HG03571 (cell line): ENCODE results near the gene ALB.
"Not testable (repeated sequence)": the region's sequence is repeated elsewhere in the genome, so short reads cannot be mapped to it uniquely, and the experiment has no call there.

Source experiments
- ATAC-seq: cut with Tn5 transposase; IDR thresholded peaks from one replicate; pipeline ENCODE4 v1.9.1; 2021; ENCODE audit not compliant: unreplicated experiment

Gene ALB

DNA sequence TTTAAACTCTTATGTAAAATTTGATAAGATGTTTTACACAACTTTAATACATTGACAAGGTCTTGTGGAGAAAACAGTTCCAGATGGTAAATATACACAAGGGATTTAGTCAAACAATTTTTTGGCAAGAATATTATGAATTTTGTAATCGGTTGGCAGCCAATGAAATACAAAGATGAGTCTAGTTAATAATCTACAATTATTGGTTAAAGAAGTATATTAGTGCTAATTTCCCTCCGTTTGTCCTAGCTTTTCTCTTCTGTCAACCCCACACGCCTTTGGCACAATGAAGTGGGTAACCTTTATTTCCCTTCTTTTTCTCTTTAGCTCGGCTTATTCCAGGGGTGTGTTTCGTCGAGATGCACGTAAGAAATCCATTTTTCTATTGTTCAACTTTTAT lies at the start of gene ALB:
ALB (plus strand) TSS at position 246 of the 400 bp plus-strand sequence; CDS start at position 287, 41 bp downstream.
- ATAC-seq: no peak

DNA sequence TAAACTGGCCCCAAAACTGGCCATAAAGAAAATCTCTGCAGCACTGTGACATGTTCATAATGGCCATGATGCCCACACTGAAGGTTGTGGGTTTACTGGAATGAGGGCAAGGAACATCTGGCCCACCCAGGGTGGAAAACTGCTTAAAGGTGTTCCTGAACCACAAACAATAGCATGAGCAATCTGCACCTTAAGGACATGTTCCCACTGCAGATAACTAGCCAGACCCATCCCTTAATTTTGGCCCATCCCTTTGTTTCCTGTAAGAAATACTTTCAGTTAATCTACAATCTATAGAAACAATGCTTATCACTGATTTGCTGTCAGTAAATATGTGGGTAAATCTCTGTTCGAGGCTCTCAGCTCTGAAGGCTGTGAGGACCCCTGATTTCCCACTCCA lies 46.9 kb upstream of the ALB start:
- not testable (repeated sequence) for ATAC-seq

DNA sequence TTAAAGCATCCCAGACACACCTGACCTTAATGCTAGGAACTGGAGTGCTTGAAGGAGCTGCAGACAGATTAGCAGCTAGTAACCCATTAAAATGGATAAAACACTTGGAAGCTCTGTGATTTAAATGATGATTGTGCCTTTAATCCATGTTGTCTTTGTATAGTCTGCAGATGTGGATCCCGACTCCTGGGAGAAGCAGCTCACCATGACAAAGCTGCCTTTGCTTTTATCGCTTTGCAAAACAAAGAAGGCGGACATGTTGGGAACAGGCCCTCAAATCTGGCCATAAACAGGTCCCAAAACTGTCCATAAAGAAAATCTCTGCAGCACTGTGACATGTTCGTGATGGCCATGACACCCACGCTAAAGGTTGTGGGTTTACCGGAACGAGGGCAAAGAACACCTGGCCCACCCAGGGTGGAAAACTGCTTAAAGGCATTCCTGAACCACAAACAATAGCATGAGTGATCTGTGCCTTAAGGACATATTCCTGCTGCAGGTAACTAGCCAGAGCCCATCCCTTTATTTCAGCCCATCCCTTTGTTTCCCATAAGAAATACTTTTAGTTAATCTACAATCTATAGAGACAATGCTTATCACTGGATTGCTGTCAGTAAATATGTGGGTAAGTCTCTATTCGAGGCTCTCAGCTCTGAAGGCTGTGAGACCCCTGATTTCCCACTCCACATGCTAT lies 34.4 kb upstream of the ALB start:
- not testable (repeated sequence) for ATAC-seq

DNA sequence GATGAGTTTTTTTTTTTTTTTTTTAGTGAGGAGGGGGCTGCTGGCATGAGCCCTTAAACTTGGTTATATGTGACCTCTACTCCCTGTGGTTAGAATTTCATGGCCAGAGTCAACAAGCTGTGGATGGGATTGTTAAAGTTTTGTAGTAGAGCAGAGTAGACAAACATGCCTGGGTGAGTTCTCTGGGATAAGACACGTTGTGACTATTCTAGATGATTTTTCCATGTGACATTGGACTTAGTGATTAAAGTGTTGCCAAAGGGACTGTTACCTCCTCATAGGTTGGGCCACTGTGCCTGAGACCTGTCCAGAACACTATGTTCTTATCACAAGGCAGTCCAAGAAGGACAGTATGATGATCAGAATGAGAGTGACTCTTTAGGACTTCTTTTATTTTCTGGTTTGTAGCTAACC lies 28.8 kb upstream of the ALB start:
- ATAC-seq: no peak

DNA sequence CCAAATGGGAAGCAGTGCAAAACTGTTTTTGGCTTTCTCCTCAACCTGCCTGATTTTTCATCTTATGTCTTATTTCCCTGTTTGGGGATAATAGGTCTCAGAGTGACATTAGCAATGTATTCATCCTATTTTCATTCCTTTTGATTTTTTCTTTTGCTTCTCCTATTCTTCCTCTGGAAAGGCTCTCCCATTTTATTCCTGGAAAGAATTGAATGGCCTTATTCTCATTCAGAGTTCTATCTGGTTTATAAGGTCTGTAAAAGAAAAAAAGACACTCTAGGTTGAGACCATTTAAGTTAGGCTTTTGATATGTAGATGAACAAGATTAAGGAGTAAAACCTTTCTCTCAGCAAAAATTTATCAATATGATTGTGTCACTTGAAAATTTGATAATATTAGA lies 27.8 kb upstream of the ALB start:
- ATAC-seq: no peak

DNA sequence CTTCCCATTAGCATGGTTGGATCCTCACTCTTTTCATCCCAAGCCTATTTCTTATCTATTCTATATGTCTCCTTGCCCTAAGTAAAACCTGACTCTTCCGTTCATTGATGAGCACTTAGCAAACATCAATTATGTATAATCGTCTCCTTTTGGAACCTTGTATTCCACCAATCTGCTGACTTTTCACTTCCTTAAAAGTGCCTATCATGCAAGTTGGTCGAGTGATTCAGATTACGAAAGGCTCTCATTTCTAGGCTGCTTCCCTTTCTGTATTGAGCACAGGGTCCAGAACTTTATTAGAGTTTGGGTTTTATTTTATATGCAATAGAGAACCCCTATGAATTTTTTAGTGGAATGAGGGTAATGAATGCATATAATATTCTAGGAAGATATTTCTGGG lies 27.1 kb upstream of the ALB start:
- no peak for ATAC-seq

DNA sequence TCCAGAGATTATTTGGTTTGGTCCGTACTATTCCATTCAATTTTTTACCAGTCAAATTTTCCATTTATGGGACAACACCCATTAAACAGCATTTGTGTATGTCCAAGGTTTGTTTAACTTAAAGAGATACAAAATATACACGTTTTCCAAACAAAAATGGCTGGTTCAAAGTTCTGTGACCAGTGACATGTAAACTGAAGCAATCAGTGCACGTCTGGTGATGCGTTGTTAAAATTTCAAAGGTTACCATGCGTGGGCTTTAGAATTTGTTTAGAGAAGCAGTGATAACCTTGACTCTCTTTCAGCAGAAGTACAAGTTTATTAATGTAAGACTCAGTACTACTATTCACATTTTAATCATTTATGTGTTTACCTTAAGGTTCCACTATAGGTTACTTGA lies 25.2 kb upstream of the ALB start:
- ATAC-seq: no peak

DNA sequence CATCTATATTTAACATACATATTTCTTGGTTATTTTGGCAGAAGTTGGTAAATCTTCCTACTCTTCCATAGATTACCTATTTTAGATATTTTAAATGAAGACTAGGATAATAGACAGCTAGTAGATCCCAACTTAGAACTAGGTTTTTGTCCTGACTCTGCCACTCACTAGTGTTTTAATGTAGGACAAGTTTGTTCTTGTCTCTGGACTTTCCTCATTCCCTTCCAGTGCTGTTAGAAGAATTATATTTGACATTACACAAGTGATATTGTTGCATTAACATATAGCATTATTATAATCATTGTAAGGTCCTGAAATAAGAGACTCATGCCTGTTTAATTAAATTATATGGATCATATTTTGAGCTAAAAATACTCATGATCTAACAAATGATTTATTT lies 24.1 kb upstream of the ALB start:
- ATAC-seq: no peak

DNA sequence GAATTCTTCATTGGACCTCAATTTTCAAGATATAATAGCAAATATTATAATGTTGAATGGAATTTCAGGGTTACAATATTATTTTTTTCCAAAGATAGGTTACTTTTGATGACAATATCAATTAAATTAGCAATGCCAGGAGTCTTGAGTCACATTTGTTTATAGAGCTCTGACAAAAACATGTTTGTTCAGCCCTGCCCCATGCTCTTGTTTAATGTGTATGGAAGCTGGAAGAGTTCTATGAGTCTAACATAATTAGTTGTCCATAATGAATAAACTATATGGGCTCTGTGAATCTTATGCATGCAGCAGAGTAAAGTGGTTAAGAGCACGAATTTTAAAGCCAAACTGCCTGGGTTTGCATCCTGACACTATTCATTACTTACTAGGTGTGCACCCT lies 22.9 kb upstream of the ALB start:
- ATAC-seq: no peak

DNA sequence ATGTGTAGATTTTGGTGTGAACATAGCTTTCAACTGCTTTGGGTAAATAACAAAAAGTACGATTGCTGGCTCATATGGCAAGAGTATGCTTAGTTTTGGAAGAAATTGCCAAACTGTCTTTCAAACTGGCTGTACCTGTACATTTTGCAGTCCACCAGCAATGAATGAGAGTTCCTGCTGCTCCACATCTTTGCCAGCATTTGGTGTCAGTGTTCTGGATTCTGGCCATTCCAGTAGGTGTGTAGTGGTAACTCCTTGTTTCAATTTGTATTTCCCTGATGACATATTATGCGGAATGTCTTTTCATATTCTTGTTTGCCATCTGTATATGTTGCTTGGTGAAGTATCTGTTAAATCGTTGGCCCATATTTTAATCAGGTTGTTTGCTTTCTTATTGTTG lies 20.6 kb upstream of the ALB start:
- no peak for ATAC-seq

DNA sequence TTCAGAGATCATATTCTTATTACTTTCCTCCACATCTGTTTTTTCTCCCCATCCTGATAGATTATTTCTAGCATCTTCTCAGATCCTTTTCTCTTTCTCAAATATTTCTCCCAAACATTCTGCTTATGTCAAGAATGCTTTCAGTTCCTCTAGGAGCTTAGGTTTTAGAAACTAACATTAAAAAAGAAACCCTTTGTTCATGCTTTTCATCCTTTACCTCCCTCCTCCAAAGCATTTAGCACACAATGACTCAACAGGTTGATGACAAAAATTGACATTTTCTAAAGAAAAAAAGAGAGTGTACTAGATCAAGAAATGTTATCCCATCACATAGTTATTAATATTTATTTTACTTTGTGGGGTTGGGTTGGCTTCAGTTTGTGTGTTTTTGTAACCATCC lies 16.5 kb upstream of the ALB start:
- no peak for ATAC-seq

DNA sequence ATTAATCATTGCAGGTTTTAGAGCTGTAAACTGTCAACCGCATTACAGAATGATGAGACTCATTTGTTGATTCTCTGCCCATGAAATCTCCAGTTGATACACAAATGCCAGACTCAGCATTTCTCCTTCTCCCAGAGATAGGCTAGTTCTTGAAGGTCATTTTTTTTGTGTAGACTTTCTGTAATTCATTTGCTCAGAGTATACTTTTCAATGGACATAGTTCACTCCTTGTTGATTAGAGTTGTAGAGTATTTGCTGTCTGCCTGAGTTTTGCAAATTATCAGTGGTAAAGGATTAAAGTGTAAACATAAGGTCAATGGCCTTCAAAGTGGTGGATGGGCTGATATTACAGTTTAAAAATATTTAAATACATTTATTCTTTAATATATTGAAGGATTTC lies 15.2 kb upstream of the ALB start:
- ATAC-seq: no peak

DNA sequence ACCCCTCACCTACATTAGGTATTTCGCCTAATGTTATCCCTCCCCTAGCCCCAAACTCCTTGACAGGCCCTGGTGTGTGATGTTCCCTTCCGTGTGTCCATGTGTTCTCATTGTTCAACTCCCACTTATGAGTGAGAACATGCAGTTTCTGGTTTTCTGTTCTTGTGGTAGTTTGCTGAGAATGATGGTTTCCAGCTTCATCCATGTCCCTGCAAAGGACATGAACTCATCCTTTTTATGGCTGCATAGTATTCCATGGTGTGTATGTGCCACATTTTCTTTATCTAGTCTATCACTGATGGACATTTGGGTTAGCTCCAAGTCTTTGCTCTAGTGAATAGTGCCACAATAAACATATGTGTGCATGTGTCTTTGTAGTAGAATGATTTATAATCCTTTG lies 14.4 kb upstream of the ALB start:
- ATAC-seq: not testable (repeated sequence)

DNA sequence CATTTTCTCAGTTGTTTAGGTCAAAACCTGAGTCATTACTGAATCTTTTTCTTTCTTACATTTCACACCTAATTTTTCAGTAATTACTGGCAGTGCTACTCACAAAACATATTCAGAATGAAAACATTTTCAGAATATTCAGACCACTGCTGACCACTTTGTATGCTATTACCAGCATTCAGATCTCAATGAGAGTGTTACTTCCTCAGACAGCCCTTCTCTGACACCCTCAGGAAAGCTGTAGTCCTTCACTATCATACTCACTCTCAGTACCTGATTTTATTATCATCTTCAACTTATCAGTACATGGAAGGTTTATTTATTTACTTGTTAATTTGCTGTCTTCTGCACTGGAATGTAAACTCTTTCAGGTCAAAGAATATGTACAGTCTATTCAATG lies 12.3 kb upstream of the ALB start:
- ATAC-seq: no peak

DNA sequence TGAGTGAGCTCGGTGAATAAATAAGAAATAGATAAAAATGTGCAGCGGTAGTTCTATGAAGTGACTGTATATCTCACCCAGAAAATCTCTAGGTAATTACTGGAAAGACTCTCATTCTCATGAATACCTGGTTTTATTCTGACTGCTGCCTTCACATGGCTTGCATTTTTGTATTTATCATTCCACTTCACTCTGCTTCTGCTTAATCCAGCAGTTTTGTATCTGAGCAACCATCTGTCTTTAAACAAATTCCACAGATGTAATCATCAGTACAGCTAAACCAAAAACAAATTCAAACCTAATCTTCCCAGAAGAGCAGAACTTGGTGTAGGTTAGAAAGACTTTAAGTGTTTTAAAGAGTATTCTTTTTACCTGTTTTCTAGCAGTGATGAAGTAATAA lies 11.2 kb upstream of the ALB start:
- no peak for ATAC-seq

DNA sequence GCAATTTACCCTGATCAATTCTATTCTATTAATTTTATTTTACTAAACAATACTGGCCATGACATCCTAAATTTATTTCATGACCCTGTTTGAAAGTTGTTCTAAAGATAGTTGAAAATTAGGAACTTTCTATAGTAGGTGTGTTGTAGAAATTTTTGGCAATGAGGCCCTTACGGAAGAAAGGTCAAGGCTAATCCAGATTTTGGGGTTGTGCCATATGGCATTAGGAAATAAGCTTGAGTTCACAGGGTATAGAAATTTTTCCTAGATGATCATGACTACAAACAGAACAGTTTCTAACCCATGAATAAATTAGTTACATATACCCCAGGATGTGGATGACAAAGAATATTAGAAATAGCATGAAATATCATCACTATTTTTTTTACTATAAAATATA lies 7.8 kb upstream of the ALB start:
- no peak for ATAC-seq

DNA sequence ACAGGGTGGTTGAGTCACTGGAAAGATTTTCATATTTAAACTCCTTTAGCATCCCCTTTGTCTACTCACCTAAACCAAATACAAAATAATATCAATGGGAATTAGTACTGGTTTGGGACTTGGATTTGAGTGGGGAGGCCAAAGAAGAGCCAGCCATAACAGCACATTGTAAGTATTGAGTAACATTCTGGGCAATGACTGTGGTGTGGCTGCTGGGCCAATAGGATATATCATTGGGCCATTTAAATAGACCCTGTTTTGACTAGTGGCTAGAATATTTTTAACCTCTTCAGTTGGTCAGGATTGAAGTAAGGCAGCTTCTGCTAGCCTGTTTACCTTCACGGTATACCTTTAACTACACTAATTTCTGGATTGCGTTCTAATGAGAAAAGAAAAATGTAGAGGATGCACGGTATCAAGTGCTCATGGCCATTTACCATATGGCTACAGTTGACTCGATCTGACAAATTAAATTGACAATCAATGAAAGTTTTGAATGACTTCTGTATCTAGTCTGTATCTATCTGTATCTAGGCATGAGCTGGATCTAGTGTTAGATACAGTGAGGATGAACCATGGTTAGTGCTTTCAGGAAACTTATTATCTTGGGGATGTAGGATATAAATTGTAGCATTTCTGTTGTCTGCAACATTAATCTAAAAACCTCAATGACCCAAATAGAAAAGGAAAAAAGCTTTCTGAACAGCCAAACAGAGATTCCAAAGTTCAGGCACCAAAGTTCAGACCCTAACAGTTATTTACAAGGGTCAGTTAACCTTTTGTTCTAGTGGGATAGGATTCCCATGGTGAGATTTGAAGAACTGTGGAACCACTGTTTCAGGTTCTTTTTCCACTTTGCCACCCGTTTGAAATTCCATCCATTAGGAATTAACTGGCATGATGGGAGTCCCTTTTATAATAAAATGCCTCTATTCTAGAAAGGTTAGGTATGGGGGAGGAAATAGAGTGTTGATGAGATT lies 6.8 kb upstream of the ALB start:
- ATAC-seq: no peak

DNA sequence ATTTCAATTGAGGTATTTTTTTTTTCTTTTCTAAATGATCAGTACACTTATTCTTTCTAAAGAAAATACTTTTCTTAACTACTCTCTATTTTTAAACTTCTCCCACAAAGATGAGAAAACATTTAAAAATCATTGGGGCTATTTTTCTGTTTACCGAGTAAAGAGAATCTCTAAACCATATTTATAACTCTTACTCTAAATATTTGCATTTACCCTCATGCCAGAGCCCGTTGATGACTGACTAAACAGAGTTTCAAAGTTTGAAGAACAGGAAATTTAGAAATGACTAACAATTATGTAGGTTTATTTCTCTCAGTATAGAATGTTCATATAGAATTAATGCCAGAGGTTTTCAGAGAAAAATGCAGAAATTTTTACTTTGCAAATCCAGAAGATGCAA lies 2.7 kb upstream of the ALB start:
- ATAC-seq: no peak

DNA sequence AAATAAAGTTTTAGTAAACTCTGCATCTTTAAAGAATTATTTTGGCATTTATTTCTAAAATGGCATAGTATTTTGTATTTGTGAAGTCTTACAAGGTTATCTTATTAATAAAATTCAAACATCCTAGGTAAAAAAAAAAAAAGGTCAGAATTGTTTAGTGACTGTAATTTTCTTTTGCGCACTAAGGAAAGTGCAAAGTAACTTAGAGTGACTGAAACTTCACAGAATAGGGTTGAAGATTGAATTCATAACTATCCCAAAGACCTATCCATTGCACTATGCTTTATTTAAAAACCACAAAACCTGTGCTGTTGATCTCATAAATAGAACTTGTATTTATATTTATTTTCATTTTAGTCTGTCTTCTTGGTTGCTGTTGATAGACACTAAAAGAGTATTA lies 370 bp downstream of the ALB start:
- no peak for ATAC-seq

DNA sequence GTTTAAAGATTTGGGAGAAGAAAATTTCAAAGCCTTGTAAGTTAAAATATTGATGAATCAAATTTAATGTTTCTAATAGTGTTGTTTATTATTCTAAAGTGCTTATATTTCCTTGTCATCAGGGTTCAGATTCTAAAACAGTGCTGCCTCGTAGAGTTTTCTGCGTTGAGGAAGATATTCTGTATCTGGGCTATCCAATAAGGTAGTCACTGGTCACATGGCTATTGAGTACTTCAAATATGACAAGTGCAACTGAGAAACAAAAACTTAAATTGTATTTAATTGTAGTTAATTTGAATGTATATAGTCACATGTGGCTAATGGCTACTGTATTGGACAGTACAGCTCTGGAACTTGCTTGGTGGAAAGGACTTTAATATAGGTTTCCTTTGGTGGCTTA lies 1.1 kb downstream of the ALB start:
- ATAC-seq: no peak

DNA sequence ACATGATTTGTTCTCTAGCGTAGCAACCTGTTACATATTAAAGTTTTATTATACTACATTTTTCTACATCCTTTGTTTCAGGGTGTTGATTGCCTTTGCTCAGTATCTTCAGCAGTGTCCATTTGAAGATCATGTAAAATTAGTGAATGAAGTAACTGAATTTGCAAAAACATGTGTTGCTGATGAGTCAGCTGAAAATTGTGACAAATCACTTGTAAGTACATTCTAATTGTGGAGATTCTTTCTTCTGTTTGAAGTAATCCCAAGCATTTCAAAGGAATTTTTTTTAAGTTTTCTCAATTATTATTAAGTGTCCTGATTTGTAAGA lies 2.4 kb downstream of the ALB start:
- no peak for ATAC-seq

DNA sequence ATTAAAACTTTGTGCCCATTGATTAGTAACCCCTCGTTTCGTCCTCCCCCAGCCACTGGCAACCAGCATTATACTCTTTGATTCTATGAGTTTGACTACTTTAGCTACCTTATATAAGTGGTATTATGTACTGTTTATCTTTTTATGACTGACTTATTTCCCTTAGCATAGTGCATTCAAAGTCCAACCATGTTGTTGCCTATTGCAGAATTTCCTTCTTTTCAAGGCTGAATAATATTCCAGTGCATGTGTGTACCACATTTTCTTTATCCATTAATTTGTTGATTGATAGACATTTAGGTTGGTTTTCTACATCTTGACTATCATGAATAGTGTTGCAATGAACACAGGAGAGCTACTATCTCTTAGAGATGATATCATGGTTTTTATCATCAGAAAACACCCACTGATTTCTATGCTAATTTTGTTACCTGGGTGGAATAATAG lies 3.2 kb downstream of the ALB start:
- no peak for ATAC-seq
